GM18858 (cell line): ENCODE results near the gene CKS1B.
"Not testable (repeated sequence)": the region's sequence is repeated elsewhere in the genome, so short reads cannot be mapped to it uniquely, and the experiment has no call there.

Experiments used
- ATAC-seq: cut with Tn5 transposase; IDR thresholded peaks from one replicate; pipeline ENCODE4 v1.9.1; 2021; ENCODE audit not compliant: unreplicated experiment

The CKS1B gene

DNA sequence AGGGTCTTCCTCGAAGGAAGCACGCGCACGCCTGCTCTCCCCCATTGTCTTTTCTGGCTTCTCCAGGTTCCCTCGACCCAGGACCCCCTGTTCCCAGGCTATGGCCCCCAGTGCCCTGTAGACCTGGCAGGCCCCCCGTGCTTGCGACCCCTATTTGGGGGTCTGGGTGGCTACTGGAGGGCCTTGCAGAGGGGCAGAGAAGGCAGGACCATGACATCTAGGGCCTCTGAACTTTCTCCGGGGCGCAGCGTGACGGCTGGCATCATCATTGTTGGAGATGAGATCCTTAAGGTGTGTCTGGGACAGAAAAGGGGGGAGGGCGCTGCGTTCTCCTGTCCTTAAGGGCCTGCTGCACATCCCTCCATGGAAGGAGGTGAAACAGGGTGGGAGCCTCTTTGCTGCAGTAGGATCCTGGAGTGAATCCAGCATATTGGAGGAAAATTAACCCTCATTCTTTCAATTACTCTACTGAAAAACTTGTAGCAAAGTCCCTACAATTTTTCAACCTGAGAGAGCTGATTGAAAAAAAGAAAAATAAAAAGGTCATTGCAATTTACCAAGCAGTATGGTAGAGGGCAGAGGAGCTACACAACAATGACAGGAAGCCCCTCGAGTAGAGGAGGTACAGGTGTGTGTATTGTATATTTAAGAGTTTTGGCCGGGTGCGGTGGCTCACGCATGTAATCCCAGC, 9.4 kb downstream of the CKS1B start:
- no peak for ATAC-seq

- not testable (repeated sequence) for ATAC-seq
Observed at GRCh38 chr1:154986736-154987135, 12.3 kb downstream of the CKS1B start.

DNA sequence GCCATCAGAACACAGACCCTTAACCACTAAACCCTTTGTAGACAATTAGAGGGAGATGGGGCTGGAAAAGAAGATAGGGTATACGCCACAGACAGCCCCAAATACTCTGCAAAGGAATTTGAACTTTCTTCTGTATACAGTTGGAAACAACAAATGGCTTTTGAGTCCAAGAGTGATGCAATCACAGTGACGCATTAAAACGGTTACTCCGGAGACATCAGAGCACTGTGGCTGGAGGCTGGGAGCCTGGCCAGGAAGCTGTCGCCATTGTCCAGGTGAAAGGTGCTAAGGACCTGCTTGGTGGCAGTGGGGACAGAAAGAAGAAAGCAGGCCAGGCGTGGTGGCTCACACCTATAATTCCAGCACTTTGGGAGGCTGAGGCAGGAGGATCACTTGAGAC, 12.8 kb downstream of the CKS1B start:
- no peak for ATAC-seq

DNA sequence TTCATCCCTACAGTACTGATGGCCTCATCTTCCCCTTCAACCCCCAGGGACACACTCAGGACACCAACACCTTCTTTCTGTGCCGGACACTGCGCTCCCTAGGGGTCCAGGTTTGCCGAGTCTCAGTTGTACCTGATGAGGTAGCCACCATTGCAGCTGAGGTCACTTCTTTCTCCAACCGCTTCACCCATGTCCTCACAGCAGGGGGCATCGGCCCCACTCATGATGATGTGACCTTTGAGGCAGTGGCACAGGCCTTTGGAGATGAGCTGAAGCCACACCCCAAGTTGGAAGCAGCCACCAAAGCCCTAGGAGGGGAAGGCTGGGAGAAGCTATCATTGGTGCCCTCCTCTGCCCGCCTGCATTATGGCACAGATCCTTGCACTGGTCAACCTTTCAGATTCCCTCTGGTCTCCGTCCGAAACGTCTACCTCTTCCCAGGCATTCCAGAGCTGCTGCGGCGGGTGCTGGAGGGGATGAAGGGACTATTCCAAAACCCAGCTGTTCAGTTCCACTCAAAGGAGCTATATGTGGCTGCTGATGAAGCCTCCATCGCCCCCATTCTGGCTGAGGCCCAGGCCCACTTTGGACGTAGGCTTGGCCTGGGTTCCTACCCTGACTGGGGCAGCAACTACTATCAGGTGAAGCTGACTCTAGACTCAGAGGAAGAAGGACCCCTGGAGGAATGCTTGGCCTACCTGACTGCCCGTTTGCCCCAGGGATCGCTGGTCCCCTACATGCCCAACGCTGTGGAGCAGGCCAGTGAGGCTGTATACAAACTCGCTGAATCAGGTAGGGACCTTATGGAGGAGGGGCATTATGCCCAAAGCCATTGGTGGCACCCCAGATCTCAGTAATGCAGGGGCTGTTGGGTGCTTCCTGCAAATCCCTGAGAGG, 13.8 kb downstream of the CKS1B start:
- ATAC-seq = no peak

GRCh38 chr1:154989195-154989860, 14.8 kb downstream of the CKS1B start:
- ATAC-seq = no peak

DNA sequence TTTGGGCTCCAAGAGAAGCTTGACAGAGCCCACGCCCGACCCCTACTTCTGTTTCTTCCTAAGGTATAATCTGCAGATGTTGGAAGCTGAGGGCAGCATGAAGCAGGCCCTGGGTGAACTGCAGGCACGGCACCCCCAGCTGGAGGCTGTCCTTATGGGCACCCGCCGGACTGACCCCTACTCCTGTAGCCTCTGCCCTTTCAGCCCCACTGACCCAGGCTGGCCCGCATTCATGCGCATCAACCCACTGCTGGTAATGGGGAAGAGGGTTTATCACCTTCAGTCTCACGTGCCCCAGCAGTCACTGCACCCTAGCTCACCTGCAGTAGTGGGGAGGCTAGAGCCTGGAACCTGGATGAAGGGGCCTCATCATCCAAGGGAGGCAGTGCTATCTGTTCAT, 15.8 kb downstream of the CKS1B start:
- no peak for ATAC-seq

- ATAC-seq = no peak
Observed at GRCh38 chr1:154992721-154993571, 18.5 kb downstream of the CKS1B start.

GRCh38 chr1:154993572-154994268, 19.2 kb downstream of the CKS1B start, which contains the start of gene LENEP:
Gene LENEP (plus strand): TSS chr1:154993586. CDS start chr1:154993608, 22 bp downstream.
- no peak for ATAC-seq

DNA sequence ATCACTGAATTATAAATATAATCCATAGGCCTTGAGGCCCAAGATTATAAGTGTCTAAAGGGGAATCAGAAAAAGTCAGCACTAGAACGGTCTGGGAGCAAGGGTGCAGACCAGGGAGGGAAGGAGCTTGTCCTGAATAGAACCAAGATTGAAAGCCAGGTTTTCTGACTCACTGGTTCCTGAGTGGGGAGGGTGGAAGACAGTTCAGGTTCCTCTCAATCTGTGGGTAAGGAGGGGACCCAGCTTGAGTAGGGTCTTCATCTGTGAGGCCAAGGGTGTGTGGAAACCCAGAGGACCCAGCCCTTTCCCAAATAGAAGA, 19.7 kb downstream of the CKS1B start:
- ATAC-seq = no peak

- ATAC-seq = no peak
Observed at GRCh38 chr1:154994591-154994990, 20.1 kb downstream of the CKS1B start.

DNA sequence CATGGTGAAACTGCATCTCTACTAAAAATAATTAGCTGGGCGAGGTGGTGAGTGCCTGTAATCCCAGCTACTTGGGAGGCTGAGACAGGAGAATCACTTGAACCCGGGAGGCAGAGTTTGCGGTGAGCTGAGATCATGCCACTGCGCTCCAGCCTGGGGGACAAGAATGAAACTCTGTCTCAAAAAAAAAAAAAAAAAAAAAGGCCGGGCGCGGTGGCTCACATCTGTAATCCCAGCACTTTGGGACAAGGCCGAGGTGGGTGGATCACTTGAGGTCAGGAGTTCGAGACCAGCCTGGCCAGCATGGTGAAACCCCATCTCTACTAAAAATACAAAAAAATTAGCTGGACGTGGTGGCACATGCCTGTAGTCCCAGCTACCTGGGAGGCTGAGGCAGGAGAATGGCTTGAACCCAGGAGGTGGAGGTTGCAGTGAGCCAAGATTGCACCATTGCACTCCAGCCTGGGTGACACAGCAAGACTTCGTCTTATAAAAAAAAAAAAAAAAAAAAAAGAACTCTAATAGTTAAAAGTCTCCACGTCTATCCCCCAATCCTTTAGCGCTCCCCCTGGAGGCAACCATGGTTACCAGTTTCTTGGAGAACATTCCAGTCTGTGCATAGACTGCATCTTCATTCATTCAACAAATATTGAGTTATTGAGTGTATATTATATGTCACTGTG, 21.0 kb downstream of the CKS1B start:
- ATAC-seq = not testable (repeated sequence)

GRCh38 chr1:154996966-154997701, 22.7 kb downstream of the CKS1B start:
- ATAC-seq = no peak

- ATAC-seq = no peak
Observed at GRCh38 chr1:154998201-154998780, 23.8 kb downstream of the CKS1B start.

DNA sequence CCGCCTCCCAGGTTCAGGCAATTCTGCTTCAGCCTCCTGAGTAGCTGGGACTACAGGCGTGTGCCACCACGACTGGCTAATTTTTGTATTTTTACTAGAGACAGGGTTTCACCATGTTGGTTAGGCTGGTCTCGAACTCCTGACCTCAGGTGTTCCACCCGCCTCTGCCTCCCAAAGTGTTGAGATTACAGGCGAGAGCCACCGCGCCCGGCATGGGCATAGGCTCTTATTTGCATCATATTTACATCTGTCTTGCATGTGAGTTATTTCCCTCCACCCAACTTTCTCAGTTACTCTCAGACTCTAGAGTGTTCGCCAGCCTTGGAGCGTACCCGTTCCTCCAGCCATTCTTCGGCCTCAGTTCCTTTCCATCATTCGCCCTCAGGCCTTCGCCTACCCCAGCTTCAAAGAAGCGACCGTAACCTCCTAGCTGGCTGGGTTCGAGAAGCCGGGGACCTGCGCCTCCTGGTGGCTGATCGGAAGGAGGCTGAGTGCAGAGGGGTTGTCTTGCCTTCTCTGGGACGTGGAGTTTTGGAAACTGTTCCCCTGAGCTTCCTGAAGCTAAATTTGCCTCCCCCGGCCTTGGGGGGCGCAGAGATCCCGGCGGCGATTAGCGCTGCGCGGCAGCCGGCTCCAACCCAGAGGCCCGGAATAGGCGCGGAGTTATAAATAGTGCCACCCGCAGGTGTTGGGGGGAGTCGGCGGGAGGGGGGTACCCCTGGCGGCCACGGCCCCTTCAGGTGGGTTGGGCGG, 24.5 kb downstream of the CKS1B start:
- ATAC-seq = no peak

- ATAC-seq = no peak
Observed at GRCh38 chr1:154999571-155000410, 25.3 kb downstream of the CKS1B start.

GRCh38 chr1:155000411-155000725, 25.9 kb downstream of the CKS1B start:
- no peak for ATAC-seq

GRCh38 chr1:155000726-155001424, 26.4 kb downstream of the CKS1B start:
- ATAC-seq = peak; percentile 31
